ENCODE data around the gene TSGA10. TPM values are rescaled to one million over a fixed set of nuclear protein-coding genes. Genes with fewer than 3 reads are reported as not detected.
"Not testable (repeated sequence)": the region's sequence is repeated elsewhere in the genome, so short reads cannot be mapped to it uniquely, and the experiment has no call there.

TSGA10 gene
- total RNA-seq, 1 donor from 2014 or later: 2.5 TPM

GRCh38 chr2:99139003-99139402 lies 15.7 kb downstream of the TSGA10 start:
- H3K4me3 ChIP-seq (ENCODE audit: low read depth, low read length): no peak overlapping the region
- TF ChIP-seq, protein P1, sequence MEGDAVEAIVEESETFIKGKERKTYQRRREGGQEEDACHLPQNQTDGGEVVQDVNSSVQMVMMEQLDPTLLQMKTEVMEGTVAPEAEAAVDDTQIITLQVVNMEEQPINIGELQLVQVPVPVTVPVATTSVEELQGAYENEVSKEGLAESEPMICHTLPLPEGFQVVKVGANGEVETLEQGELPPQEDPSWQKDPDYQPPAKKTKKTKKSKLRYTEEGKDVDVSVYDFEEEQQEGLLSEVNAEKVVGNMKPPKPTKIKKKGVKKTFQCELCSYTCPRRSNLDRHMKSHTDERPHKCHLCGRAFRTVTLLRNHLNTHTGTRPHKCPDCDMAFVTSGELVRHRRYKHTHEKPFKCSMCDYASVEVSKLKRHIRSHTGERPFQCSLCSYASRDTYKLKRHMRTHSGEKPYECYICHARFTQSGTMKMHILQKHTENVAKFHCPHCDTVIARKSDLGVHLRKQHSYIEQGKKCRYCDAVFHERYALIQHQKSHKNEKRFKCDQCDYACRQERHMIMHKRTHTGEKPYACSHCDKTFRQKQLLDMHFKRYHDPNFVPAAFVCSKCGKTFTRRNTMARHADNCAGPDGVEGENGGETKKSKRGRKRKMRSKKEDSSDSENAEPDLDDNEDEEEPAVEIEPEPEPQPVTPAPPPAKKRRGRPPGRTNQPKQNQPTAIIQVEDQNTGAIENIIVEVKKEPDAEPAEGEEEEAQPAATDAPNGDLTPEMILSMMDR (conservative IDR thresholded peaks at IDR 0.05; ENCODE audit: low read depth, low read length): no peak
- no peak for DNase-seq (ENCODE audit: low read depth)

GRCh38 chr2:99135044-99135556 lies 19.6 kb downstream of the TSGA10 start:
- DNase-seq (ENCODE audit: low read depth); H3K4me3 ChIP-seq (ENCODE audit: low read depth, low read length): not testable (repeated sequence)

GRCh38 chr2:99127981-99128380 lies 26.8 kb downstream of the TSGA10 start:
- no peak overlapping the region for H3K4me3 ChIP-seq (ENCODE audit: low read depth, low read length)
- TF ChIP-seq, protein P1 (conservative IDR thresholded peaks at IDR 0.05; ENCODE audit: low read depth, low read length): no peak
- no peak for DNase-seq (ENCODE audit: low read depth)

DNA sequence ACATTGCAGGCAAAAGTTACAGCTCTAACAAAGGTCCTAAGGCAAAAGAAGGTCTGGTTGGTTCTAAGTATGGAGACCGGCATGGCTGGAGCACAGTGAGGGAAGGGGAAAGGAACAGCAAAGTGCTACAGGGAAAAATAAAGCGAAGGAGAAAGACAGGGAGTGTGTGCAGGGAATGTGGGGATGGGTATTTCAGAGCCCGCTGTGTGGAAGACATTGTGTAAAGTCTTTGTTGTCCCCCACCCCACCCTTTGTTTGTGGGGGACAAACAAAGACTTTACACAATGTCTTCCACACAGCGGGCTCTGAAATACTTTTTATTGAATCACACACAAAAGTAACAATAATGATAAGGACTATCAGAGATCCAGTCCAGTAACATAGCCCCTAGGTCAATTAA lies 42.1 kb downstream of the TSGA10 start:
- no peak for DNase-seq (ENCODE audit: low read depth)
- H3K4me3 ChIP-seq (ENCODE audit: low read depth, low read length): no peak overlapping the region
- TF ChIP-seq, protein P1 (conservative IDR thresholded peaks at IDR 0.05; ENCODE audit: low read depth, low read length): no peak

GRCh38 chr2:99111945-99112344 lies 42.8 kb downstream of the TSGA10 start:
- no peak overlapping the region for H3K4me3 ChIP-seq (ENCODE audit: low read depth, low read length)
- TF ChIP-seq, protein P1 (conservative IDR thresholded peaks at IDR 0.05; ENCODE audit: low read depth, low read length): no peak
- no peak for DNase-seq (ENCODE audit: low read depth)

DNA sequence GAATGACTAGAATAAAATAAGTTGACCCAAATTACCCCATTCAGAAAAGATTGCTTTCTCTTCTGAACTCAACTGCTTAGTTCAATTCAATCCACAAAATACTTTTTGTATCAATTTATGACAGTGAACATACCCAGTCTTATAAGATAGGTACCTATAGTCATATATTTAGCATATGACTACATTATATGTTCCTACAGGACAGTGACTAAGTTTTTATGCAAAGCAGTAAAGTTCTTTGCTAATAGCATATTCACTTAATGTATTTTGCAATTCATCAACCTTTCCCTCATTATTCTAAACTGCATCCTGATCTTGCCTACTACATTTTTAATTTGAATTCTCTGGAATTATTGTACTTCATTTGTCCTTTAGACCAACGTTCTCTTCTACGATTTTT lies 43.5 kb downstream of the TSGA10 start:
- TF ChIP-seq, protein P1 (conservative IDR thresholded peaks at IDR 0.05; ENCODE audit: low read depth, low read length): no peak
- no peak for DNase-seq (ENCODE audit: low read depth)
- no peak overlapping the region for H3K4me3 ChIP-seq (ENCODE audit: low read depth, low read length)

DNA sequence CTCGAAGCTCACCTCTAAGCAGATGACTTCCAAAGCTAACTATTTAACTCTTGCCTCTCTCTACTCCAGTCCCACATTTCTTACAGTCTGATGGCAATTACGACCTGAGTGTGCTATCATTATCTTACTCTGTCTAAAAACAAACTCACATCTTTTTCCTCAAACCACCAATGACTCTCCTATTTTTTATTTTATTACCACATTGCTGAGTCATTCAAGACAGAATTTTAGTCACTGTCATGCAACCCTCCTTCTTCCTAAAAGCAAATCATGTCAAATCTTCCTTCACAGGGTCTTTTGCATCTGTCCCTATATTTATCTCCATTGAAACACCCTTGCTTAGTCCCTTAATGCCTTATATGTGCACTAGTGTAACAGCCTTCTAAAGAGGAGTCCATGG lies 47.8 kb downstream of the TSGA10 start:
- H3K4me3 ChIP-seq (ENCODE audit: low read depth, low read length): no peak overlapping the region
- TF ChIP-seq, protein P1 (conservative IDR thresholded peaks at IDR 0.05; ENCODE audit: low read depth, low read length): no peak
- no peak for DNase-seq (ENCODE audit: low read depth)

Measured in epithelial cell of proximal tubule (primary cell).